HEK293 (cell line): ENCODE data around the gene FFAR4.

Experiments used
- CTCF ChIP-seq: fragments of 450-650 bp; formaldehyde crosslinking; IDR thresholded peaks from 2 replicates; pipeline ENCODE4 v1.5.1; 2016; ENCODE audit warnings: missing biosample characterization, missing genetic modification characterization
- RBAK ChIP-seq: fragments of 450-650 bp; formaldehyde crosslinking; IDR thresholded peaks from 2 replicates; pipeline ENCODE4 v1.5.1; 2016; ENCODE audit warnings: missing biosample characterization, missing genetic modification characterization
- SALL2 ChIP-seq: fragments of 450-650 bp; formaldehyde crosslinking; IDR thresholded peaks from 2 replicates; pipeline ENCODE4 v1.5.0; 2017; ENCODE audit warnings: missing biosample characterization, mild to moderate bottlenecking, missing genetic modification characterization, borderline replicate concordance
- SETDB1 ChIP-seq: IDR thresholded peaks from one replicate; pipeline ENCODE4 v1.6.1; 2017; ENCODE audit warnings: mild to moderate bottlenecking, low read length, moderate library complexity, mixed read lengths; ENCODE audit not compliant: insufficient read length
- TCF7L2 ChIP-seq: IDR thresholded peaks from 2 replicates; pipeline ENCODE4 v1.6.1; 2011; ENCODE audit warnings: low read depth, mild to moderate bottlenecking, inconsistent platforms, low read length, moderate library complexity, borderline replicate concordance
- ZNF121 ChIP-seq: fragments of 450-650 bp; formaldehyde crosslinking; IDR thresholded peaks from 2 replicates; pipeline ENCODE4 v1.5.1; 2016; ENCODE audit warnings: missing biosample characterization, missing genetic modification characterization
- ZNF133 ChIP-seq: fragments of 450-650 bp; formaldehyde crosslinking; IDR thresholded peaks from 2 replicates; pipeline ENCODE4 v1.5.1; 2016; ENCODE audit warnings: missing biosample characterization, missing genetic modification characterization

GRCh38 chr10:93535293-93535692, 31.2 kb upstream of the FFAR4 start:
- no peak for TF ChIP-seq CTCF (tag by site-specific recombination)
- TF ChIP-seq ZNF133 = no peak
- TF ChIP-seq TCF7L2 = no peak
- TF ChIP-seq SETDB1 = no peak
- TF ChIP-seq SALL2 (tag by site-specific recombination) = no peak
- TF ChIP-seq RBAK (tag by site-specific recombination) = no peak
- TF ChIP-seq ZNF121 (tag by site-specific recombination) = no peak
